GM12874 (cell line): ENCODE results near the gene DDX52.

Experiments used
- CTCF ChIP-seq: IDR thresholded peaks from 2 replicates; pipeline ENCODE4 v1.5.1; 2011; ENCODE audit warnings: low read depth, mild to moderate bottlenecking, control low read depth, low read length, moderate library complexity; ENCODE audit not compliant: insufficient read depth

DDX52 gene

DNA sequence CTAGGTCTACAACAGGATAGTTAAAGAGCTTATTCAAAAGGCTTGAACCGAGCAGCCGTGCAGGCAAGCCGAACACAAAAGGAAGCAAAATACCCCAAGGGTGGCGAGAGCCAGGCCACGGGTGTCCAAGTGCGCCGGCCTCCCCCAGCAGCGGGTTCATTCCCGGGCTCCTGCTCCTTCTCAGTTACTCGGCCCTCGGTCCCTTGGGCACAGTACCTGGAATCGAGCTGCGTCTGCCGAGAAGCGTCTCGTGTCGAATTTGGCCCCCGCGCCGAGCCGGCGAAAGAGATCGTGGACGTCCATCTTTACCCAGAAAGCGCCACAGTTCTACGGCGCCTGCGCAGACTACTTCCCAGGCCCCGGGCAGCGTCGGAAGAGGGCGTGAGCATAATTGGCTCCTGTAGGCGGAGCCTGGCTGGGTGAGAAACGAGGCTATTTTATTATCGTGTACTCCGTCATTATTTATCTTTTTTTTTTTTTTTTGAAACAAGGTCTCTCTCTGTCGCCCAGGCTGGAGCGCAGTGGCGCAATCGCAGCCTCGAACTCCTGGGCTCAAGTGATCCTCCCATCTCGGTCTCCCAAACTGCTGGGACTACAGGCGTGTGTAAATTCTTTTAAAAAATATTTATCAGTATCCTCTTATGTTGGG is at the start of gene DDX52:
TSS of gene DDX52 (minus strand) at position 329 of the 649 bp plus-strand sequence. CDS start at position 303, 26 bp downstream.
- no peak for TF ChIP-seq CTCF

GRCh38 chr17:37691807-37692206 is 48.6 kb upstream of the DDX52 start:
- TF ChIP-seq CTCF = no peak

GRCh38 chr17:37689317-37689716 is 46.1 kb upstream of the DDX52 start:
- TF ChIP-seq CTCF = no peak

GRCh38 chr17:37683454-37683984 is 40.3 kb upstream of the DDX52 start:
- no peak for TF ChIP-seq CTCF

- no peak for TF ChIP-seq CTCF
Observed at GRCh38 chr17:37682007-37682406, 38.8 kb upstream of the DDX52 start.

GRCh38 chr17:37678036-37678435 is 34.8 kb upstream of the DDX52 start:
- no peak for TF ChIP-seq CTCF

GRCh38 chr17:37677021-37677420 is 33.8 kb upstream of the DDX52 start:
- no peak for TF ChIP-seq CTCF
